ENCODE data around the gene TBL1X.

The TBL1X gene

DNA sequence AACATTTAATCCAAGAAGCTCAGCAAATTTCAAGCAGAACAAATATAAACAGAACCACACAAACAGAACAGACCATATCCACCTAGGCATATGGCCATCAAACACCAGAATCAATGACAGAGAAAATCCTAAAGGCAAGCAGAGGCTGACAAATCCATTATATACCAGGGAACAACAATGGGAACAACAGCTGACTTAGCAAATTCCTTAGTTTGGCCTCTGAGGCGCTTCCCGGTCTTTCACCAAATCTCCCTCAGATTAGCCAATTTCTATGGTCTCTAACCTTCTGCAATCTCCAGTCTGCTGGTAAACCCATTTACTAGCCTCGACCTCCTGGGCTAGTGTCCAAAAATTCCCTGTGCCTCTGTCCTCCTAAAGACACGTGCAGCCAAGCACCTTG lies 241.6 kb downstream of the TBL1X start:
- no peak for DNase-seq (ENCODE audit: low read depth in 2 of 2)

DNA sequence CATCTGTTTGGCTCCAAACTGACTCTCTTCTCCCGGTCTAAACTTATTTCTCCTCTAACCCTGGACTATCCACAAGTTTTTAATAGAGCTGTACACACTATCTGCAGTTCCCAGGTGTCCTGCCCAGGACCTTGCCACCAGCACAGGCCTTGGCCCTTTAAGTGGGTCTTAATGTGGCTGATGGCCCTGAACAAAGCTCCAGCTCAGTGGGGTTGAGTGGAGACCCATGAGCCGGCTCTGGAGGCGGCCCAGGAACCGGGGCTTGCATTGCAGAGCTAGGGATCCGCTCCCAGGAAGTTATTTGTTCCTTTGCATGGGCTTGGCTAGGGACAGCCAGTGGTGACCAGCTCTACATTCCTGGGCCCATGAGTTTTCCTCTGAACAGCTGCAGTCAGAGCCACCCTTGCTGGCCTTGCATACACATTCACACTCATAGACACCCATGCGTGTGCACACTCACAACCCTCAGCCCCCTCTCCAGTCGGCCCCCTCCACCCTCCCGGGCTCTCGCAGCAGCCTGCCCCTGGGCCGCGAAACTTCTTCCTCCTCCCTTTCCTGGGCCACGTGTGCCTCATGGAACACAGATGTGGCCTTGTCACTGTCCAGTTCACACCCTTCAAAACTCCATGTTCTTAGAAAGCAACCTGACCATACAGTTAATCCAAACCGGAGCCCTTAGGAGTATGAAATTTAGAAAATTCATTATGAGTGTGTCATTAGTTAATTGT lies 242.6 kb downstream of the TBL1X start:
- no peak for DNase-seq (ENCODE audit: low read depth in 2 of 2)

DNA sequence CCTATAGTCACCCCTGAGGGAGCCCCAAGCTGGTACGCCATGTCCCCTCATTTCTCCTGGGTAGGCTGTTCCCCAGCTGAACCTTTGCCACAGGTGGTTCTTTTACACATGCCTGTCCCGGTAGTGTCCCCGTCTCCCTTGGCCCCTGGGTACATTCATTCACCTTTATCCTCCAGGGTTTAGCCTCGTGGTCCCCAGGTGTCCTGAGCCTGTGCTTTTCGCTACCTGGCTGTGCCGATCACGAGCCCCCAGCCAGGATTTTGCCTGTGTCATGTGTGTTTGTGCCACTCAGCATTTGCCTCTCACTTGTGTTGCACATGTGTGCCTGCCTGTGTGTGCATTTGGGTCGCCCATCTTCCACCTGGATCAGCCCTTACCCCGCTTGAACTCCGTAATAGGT lies 243.2 kb downstream of the TBL1X start:
- no peak for DNase-seq (ENCODE audit: low read depth in 2 of 2)

DNA sequence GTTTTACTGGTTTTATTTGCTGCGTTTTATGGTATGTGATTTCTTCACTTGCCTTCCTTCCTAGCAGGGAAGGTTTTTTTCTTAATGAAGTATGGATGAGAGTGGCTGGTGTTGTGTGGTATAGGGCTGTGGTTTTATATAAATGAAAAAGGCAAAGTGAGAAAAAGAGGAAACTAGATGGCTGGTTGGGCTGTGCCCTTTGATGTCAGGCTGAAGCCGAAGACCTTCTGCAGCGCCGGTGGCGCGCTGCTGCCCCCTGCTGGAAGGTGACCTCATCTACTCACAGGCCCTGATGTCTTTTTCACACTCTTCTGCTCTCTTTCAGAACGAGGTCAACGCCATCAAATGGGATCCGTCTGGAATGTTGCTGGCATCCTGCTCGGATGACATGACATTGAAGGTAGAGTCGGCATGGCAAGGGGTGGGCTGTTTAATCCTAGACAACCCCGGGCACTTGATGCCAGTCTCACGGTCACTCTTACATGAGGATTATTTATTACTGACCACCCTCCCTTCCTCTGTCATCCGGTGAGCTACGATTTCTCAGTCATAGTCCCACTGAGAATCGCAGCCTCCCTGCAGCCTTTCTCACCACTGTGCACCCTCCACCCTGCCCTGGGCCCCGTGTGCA lies 244.2 kb downstream of the TBL1X start:
- DNase-seq (ENCODE audit: low read depth in 2 of 2): peak; percentile 55 to 71

DNA sequence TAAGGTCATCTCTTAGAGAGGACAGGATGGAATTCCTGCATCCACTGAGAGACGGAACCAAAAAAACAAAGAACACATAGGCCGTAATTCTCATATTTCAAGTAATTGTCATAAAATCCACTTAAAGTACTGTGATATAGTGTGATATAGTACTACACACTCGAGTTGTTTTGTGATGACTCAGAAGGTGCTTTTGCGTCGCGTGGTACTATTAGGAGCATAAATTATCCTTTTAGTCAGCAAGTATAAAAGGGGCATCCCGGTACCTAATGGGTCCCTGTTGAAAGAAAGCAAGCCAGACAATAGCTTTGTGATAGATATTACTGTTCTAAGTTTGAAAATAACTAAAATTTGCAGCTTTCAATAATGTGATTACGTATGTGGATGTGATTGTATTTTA lies 245.5 kb downstream of the TBL1X start:
- DNase-seq (ENCODE audit: low read depth in 2 of 2): no peak

DNA sequence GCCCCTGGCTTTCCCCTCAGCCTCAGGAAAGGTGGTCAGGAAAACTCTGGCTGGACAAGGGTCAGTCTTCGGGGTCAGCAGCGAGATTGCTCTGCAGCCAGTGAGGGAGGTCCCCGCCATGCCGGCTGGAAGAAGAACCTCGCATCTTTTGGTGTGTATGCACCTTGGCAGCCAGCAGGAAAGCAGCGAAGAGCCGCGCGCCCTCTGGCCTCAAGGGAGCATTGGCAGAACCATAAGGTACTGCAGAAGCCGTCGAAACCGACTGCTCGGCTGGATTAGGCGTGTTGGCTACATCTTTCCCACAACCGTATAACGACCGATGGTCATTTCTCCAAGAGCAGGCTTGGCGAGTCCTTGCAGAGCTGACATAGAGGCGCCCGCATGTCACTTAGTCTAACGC lies 252.5 kb downstream of the TBL1X start:
- no peak for DNase-seq (ENCODE audit: low read depth in 2 of 2)

DNA sequence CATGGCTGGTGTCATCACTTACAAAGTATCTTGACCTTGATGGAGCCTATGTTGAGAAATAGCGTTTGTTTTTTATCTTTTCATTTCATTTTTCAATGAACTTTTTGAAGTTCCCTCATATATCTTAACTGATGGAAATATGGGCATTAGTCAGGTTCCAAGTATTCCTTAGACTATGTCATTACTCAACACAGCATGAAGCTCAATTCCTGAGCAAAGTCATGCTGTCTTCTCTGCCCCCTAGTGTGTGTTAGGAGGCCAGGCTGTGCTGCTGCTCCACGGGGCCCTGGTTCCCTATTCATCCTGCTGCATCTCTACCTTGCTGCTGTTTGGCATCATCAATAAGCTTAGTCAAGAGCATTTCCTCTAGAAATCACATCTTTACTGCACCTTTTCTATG lies 259.9 kb downstream of the TBL1X start:
- no peak for DNase-seq (ENCODE audit: low read depth in 2 of 2)

DNA sequence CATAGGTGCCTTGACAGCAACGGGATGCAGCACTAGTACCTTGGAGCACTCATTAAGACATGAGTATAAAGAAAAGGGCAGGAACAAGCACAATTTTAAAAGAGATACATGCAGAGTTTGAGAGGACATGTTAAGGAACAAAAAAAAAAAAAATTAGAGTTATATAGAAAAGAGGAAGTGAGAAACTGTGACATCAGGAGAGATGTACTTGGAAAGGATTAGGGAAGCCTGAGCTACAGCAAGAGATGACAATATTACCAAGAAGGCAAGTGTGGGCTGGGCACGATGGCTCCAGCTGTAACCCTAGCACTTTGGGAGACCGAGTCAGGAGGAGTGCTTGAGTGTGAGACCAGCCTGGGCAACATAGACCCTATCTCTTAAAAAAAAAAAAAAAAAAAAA lies 263.4 kb downstream of the TBL1X start:
- no peak for DNase-seq (ENCODE audit: low read depth in 2 of 2)

DNA sequence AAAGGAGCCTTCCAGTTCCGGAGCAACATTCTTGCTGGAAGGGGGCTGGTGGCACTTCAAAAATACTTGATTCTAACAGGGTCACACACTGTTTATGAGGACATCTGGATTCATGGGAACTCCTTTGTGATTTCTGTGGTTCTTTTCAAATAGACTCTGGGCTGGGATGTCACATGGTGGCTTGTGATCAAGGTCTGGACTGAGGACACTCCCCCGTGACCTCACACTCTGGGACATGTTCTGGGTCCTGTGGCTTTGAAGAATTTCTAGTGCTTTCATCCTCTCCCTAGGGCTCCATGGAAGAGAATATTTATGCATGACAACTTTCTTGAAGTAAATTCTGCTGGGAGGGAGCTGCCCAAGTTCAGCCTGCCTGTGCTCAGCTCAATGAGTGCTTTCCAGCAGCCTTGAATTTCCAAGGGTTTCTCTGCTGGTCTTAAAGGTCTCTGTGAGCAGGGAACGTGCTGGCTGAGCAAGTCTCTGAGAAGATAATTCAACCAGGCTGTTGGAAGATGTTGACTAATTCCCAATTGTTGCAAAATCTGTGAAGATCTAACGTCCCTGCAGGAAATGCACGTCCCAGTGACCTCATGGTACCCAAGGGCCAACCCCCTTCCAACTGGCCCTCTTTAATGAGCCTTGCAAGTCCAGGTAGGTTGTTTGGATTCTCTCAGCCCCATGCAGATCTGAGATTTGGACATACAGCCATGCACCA lies 264.5 kb downstream of the TBL1X start:
- no peak for DNase-seq (ENCODE audit: low read depth in 2 of 2)

DNA sequence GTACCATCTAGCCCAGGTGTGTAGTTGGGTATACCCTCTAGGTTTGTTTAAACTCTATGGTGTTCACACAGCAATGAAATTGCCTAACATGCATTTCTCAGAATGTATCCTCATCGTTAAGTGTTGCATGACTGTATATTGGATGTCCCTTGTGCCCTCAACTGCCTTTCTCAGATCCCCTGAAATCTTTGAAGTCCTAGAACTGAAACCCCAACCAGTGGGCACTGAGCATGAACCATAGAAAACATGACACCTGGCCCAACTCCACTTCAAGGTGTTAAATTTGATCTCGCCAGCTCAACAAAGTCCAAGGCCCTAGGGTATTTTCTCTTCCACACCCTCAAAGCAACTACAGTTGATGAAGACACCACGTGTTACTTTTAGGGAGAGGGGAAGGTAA lies 265.2 kb downstream of the TBL1X start:
- DNase-seq (ENCODE audit: low read depth in 2 of 2): no peak

DNA sequence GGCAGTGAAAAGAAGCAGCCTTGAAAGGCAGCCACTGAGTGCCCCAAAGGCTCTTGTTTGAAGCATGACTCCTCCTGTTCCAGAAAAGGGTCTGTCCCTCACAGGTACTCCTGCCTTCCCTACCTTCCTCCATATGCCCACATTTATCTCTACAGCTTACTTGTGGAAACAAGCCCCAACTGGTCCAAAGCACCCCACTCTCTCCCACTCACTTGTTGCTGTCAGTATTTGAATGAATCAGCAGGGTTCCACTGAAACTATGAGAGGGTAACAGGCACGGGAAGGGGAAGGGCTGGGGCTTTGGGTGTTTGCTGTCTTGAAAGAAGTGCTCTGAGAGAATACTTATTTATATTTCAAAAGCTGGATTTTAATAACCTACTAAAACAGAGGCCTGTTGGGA lies 265.9 kb downstream of the TBL1X start:
- no peak for DNase-seq (ENCODE audit: low read depth in 2 of 2)

DNA sequence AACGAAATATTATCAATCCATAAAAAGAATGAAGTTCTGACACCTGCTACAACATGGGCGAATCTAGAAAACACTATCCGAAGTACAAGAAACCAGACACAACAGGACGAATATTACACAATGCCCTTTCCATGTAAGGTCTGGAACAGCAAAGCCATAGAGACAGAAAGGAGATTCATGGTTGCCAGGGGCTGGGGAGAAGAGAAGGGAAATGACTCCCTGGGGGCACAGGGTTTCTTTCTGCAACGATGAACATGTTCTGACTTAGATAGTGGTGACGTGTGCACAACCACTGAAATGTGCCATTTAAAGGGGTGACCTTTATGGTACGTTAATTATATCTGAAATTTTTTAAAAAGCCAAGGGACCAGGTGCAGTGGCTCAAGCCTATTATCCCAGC lies 272.5 kb downstream of the TBL1X start:
- DNase-seq (ENCODE audit: low read depth in 2 of 2): no peak

DNA sequence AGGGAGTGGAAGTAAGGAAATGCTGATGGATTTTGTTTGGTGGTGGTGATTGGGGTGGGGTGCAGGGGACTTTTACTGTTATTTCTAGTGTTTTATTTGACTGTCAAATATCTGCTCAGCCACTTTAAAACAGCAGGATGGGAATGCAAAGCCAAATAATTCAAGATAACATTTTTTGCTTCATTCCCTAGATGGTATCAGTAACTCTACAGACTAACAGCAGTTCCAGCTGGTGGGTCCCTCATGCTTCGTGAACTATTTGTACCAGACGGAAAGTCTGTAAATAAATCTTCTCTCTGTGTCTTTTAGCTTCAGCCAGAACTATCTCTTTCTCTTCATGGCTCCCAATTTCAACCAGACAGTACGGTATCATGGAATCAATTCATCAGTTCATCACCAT lies 273.3 kb downstream of the TBL1X start:
- DNase-seq (ENCODE audit: low read depth in 2 of 2): no peak

DNA sequence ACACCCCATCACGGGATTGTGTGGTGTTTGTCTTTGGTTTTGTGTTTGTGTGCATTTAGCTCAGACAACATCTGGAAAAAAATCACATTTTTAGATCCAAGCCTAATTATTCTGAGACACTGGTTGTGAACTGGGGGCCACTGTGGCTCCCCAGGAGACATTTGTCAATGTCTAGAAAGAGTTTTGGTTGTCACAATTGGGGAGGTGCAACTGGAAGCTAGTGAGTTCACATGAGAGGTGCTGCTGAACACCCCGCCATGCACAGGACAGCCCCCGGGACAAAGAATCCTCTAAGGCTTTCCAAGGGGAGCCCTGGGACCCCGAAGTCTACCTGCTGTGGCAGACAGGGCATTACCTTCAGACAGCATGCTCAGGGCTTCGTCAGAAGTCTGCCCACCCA lies 274.3 kb downstream of the TBL1X start:
- DNase-seq (ENCODE audit: low read depth in 2 of 2): no peak

DNA sequence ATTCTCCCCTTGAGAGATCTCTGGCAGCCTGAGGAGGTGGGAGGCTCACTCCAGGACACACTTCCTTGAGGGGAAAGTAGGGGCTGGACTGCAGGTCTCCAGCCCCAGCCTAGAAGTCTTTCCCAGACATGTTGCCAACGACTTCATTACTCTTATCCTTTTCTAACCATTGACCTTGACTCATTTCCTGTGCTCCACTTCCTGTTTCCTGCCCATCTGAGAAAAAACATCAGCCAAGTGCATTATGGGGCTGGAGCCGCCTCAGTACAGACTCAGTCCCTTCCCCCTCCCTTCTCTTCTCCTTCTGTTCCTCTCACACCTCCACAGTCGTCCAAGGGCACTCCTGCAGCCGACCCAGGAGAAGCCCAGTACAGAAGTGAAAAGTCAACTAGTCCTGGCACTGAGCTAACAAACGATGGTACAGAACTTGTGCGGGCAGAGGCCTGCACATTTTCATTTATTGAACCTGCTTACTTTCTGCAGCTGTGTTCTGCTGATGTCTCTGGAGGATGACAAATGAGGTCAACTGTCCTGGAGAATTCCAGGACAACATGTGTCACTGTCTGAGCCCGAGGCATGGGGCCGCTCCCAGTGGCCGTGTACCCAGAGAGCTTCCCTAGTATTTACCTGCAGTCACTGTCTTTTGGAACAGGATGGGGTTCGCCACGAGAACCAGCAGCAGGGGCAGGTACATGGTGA lies 280.7 kb downstream of the TBL1X start:
- no peak for DNase-seq (ENCODE audit: low read depth in 2 of 2)

DNA sequence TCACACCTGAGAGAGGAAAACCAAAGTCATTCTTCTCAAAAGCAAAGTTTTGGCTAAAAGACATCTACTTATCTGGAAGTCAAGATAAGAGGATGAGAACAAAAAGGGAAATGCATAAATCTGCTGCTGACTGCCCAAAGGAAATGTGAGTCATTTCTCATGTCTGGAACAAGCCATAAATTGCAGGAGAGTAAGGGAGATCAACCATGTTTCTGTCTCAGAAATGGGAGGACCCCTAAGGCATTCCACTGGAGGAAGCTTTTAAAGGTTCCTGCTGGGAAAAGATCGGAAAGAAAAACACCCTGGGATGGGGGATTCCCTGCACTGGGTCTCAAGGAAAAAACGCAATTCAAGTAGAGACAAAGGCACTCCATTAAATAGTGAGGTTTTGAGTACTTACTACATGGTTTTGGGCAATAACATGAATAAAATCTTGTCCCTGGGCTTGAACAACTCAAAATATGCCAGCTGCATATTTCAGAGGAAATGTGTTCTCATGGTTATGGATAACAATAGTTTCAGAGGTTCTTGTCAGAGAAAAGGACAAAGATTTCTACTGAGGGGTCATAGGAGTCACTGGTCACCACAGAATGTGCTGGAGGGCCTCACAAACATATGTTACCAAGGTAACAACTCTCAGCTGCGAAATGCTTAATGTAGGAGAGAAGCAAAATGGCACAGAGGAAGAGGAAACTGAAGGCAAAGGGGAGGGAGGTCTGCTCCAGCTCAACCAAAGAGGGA lies 281.5 kb downstream of the TBL1X start:
- DNase-seq (ENCODE audit: low read depth in 2 of 2): no peak

DNA sequence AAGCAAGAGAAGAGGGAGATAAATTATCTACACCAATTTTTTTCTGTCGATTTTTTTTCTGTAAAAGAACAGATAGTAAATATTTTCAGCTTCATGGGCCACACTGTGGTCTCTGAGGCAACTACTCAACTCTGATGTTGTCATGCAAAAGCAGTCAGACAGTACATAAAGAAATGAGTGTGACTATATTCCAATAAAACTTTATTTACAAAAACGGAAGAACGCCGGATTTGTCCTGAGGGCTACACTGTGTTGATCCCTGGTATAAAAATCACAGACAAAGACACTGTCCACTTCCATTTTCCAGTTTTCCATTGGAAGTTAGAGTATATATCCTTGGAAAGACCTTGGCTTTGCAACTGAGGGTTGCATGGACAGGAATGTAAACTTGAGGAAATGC lies 282.8 kb downstream of the TBL1X start:
- DNase-seq (ENCODE audit: low read depth in 2 of 2): no peak

DNA sequence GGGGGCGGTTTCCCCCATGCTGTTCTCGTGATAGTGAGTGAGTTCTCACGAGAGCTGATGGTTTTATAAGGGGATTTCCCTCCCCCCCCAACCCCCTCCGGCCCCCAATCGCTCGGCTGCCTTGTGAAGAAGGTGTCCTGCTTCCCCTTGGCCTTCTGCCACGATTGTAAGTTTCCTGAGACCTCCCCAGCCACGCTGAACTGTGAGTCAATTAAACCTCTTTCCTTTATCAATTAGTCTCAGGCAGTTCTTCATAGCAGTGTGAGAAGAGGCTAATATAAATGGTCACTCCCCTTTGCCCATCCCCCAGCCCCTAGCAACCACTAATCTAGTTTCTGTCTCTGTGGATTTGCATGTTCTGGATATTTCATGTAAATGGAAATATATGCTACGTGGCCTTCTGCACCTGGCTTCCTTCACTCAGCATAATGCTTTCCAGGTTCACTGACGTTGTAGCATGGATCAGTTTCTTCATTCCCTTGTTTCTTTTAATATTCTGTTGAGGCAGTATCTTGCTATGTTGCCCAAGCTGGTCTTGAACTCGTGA lies 284.4 kb downstream of the TBL1X start:
- no peak for DNase-seq (ENCODE audit: low read depth in 2 of 2)

DNA sequence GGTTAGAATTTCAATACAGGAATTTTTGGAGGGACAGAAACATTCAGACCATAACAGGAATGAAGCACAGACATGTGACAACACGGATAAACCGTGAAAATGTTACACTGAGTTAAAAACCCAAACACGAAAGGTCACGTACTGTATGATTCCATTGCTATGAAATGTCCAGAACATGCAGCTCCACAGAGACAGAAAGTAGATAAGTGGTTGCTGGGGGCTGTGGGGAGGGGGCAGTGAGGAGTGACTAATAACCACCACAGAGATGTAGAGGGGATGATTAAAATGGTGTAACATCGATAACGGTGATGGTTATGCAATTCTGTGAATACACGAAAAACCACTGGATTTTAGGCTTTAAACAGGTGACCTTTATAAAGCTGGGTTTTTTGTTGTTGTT lies 292.5 kb downstream of the TBL1X start:
- DNase-seq (ENCODE audit: low read depth in 2 of 2): no peak

DNA sequence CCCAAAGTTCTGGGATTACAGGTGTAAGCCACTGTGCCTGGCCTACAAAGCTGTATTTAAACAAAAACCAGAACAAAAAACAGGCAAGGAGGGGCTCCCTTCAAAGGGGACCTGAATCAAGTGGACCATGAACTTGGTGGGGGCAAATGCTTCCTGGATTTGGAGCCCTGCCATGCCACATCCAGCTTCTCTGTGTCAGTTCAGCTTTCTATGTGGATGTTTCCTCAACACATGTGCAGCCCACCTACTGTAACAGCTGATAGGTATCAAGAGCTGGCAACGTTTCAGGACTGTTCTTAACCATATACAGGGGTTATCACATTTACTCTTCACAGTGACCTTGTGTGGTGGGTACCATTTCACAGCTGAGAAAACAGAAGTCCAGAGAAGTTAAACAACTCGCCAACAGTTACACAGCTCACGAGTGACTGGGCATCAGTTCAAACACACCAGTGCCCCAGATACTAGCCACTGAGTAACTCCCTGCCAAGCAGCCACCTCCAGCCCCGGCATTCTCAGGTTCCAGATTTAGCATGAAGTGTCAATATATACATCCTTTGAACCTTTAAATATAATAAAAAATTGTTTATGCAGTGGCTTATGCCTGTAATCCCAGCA lies 293.3 kb downstream of the TBL1X start:
- DNase-seq (ENCODE audit: low read depth in 2 of 2): no peak

DNA sequence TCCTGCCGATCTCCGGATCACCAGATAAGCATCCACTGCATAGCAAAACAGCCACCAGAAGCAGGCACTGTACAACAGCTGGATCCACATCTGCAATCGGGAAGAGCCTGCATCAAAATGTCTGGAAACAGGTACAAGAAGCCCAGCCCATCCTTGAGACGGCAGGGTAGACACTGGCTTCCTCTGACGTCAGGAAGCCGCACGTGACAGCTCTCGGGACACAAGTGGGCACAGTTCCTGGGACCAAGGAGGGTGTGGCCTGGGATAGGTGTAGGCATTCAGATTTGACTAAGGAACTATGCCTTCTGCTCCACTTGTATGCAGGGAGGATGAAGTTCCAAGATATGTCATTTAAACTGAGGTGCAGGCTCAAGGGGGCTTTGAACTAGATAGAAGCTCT lies 294.5 kb downstream of the TBL1X start:
- DNase-seq (ENCODE audit: low read depth in 2 of 2): no peak

All from activated CD4-positive, alpha-beta T cell treated with anti-CD3 and anti-CD28 coated beads for 24 hours (primary cell).